Endothelial cell of umbilical vein (primary cell): Measurements from ENCODE around the gene PSMA4. TPM values are rescaled to one million over a fixed set of nuclear protein-coding genes. Genes with fewer than 3 reads are reported as not detected.
"Not testable (repeated sequence)": the region's sequence is repeated elsewhere in the genome, so short reads cannot be mapped to it uniquely, and the experiment has no call there.

Source experiments
- BruUV-seq: library from RNA; stranded (reverse); fragments of 400-500 nt; replicated peaks from 2 replicates; lab custom pipeline; 2021; lab: Mats Ljungman, UMichigan
- CTCF ChIA-PET: fragments of 300-600, 350-600 bp; sonication (Branson Sonifier 250); formaldehyde crosslinking; loops from one replicate; lab custom pipeline; 2021; ENCODE audit warnings: antibody characterized with exemption, inconsistent platforms; lab: Charles Lee
- POLR2A ChIA-PET: fragments of 300-600, 350-600 bp; sonication (Branson Sonifier 250); formaldehyde crosslinking; loops from one replicate; lab custom pipeline; 2021; ENCODE audit warnings: antibody characterized with exemption, inconsistent platforms; lab: Charles Lee
- DNase-seq: peaks from one replicate; pipeline ENCODE4 v3.0.0-alpha.2; 2011; ENCODE audit warnings: low read depth, low spot score
- FAIRE-seq: peaks from 2 replicates; lab custom pipeline; 2011; peaks lifted over from hg19 to GRCh38; lab: Jason Lieb, UNC
- H2AFZ ChIP-seq: 2 replicates; pipeline ENCODE4 v1.6.0; 2012; ENCODE audit warnings: low read depth, low read length, control low read depth, inconsistent platforms
- H3K27ac ChIP-seq: 2 replicates; pipeline ENCODE4 v1.5.1; 2011; ENCODE audit warnings: low read depth, mild to moderate bottlenecking, control low read depth, low read length, moderate library complexity; ENCODE audit not compliant: insufficient read depth
- H3K27me3 ChIP-seq, 2 experiments: 2 replicates each; pipeline versions ENCODE4 v1.6.0 to v1.6.1; 2011; ENCODE audit warnings: low read length in 2 of 2, mixed read lengths in 1 of 2; ENCODE audit not compliant: control insufficient read depth in 2 of 2, insufficient read depth in 2 of 2
- H3K36me3 ChIP-seq, 2 experiments: 2 replicates in 1 of 2; 3 replicates in 1 of 2; pipeline ENCODE4 v1.5.1; 2011; ENCODE audit warnings: low read length in 2 of 2, mild to moderate bottlenecking in 1 of 2, moderate library complexity in 1 of 2; ENCODE audit not compliant: control insufficient read depth in 2 of 2, insufficient read depth in 2 of 2; ENCODE audit errors: extremely low read depth in 1 of 2
- H3K4me1 ChIP-seq: 3 replicates; pipeline ENCODE4 v1.5.1; 2011; ENCODE audit warnings: mild to moderate bottlenecking, low read length; ENCODE audit not compliant: control insufficient read depth, insufficient read depth; ENCODE audit errors: extremely low read depth
- H3K4me2 ChIP-seq: 2 replicates; pipeline ENCODE4 v1.6.1; 2011; ENCODE audit warnings: low read length, control low read depth, mixed read lengths; ENCODE audit not compliant: insufficient read depth
- H3K4me3 ChIP-seq, 3 experiments: fragments of 200-600 bp in 1 of 3; sonication (generic), shearing (Covaris generic) in 1 of 3; replicated peaks in 1 of 3; 2 replicates each; pipeline ENCODE4 v1.5.1; 2011 to 2016; ENCODE audit warnings: control low read depth in 3 of 3, low read length in 3 of 3, mild to moderate bottlenecking in 2 of 3, inconsistent platforms in 1 of 3, low read depth in 1 of 3, moderate library complexity in 1 of 3; ENCODE audit not compliant: insufficient read depth in 1 of 3
- H3K79me2 ChIP-seq: 2 replicates; pipeline ENCODE4 v1.6.0; 2012; ENCODE audit warnings: low read length, inconsistent platforms; ENCODE audit not compliant: control insufficient read depth, insufficient read depth
- H3K9ac ChIP-seq: replicated peaks from 2 replicates; pipeline ENCODE3; 2011; ENCODE audit warnings: low read length, control low read depth; ENCODE audit not compliant: insufficient read depth; ENCODE audit errors: extremely low read depth
- H3K9me1 ChIP-seq: replicated peaks from 3 replicates; pipeline ENCODE4 v1.6.0; 2011; ENCODE audit warnings: mild to moderate bottlenecking, low read length; ENCODE audit not compliant: control insufficient read depth, insufficient read depth; ENCODE audit errors: extremely low read depth
- H3K9me3 ChIP-seq: replicated peaks from 2 replicates; pipeline ENCODE4 v1.5.1; 2012; ENCODE audit warnings: low read length, inconsistent platforms; ENCODE audit not compliant: control insufficient read depth, insufficient read depth
- H4K20me1 ChIP-seq: replicated peaks from 2 replicates; pipeline ENCODE3; 2011; ENCODE audit warnings: mild to moderate bottlenecking, low read length; ENCODE audit not compliant: control insufficient read depth, insufficient read depth; ENCODE audit errors: extremely low read depth
- GATA2 ChIP-seq: IDR thresholded peaks from 2 replicates; pipeline ENCODE4 v1.7.0; 2011; ENCODE audit warnings: low read depth, mild to moderate bottlenecking, moderate library complexity, mixed read lengths, low read length; ENCODE audit not compliant: insufficient read length, insufficient read depth
- POLR2AphosphoS5 ChIP-seq: IDR thresholded peaks from 2 replicates; pipeline ENCODE4 v1.6.1; 2012; ENCODE audit warnings: low read depth, mild to moderate bottlenecking, control low read depth, low read length, moderate library complexity; ENCODE audit not compliant: insufficient read depth
- dilution Hi-C: fragments of 300-500 bp; cut with MboI; formaldehyde crosslinking; loops from one replicate; pipeline ENCODE4 v1.15.0; 2019; ENCODE audit warnings: low sequenced_read_pairs; ENCODE audit not compliant: extremely low pct_ligation_motif_present
- intact Hi-C: fragments of 100-400 bp; cut with micrococcal nuclease; formaldehyde crosslinking; loops from one replicate; pipeline ENCODE4 v1.10.0; 2022
- polyA plus RNA-seq, 4 experiments: library from polyadenylated mRNA; depleted of rRNA in 3 of 4; stranded (reverse) in 3 of 4; unstranded in 1 of 4; fragments of >200 nt; gene quantifications; 2 replicates each; pipeline versions ENCODE4 v1.2.1 to v1.2.3, GENCODE V29; 2011 to 2012; ENCODE audit warnings: missing spikeins in 1 of 4
- total RNA-seq: library from RNA; stranded (reverse); gene quantifications from 2 replicates; pipeline ENCODE4 v1.2.3, GENCODE V29; 2021
- TF ChIP-seq, protein P1 (sequence below): IDR thresholded peaks from 2 replicates; pipeline ENCODE4 v1.6.1; 2011; ENCODE audit not compliant: insufficient read depth, insufficient read length

Gene PSMA4
- total and polyA plus RNA-seq, 2 donors (not counting 3 experiments of a cell fraction or from before 2014, with no cell fraction given) = 250 to 279 TPM

DNA sequence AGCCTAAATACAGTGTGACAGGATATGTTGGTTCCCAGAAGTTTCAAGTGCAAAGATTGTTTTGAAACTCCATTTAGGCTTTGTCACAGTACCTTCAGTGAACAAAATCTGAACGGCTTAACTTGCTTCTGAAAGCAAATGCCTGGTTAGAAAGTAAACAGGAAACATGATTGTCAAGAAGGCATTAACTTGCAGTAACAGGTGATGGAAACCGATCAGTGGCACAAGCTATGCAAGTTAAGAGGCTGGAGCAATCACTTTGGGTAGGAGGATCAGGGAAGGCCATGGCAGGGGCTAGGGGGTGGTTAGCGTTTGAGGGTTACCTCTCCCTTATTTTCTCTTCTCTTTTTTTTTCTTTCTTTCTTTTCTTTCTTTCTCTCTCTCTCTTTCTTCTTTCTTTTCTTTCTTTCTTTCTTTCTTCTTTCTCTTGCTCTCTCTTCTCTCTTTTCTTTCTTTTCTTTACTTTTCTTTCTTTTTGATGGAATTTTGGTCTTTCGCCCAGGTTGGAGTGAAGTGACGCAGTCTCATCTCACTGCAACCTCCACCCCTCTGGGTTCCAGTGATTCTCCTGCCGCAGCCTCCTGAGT lies 30.4 kb upstream of the PSMA4 start:
- intact Hi-C loops (no loop called here), dilution Hi-C loops (no loop called here)
- Histone ChIP-seq H4K20me1 (no peaks in the 10 kb centered on the region), H2AFZ (no peak overlapping the region), H3K4me3 (no peak overlapping the region), H3K36me3 (no peaks in the 10 kb centered on the region), H3K27ac (no peak overlapping the region), H3K79me2 (no peaks in the 10 kb centered on the region), H3K9me1 (no peaks in the 10 kb centered on the region), H3K4me1 (peaks cover 4% of the 10 kb centered on the region), H3K27me3 (peaks cover 3 to 4% of the 10 kb centered on the region in 2 experiments), H3K4me2 (no peak overlapping the region), H3K9me3 (no peaks in the 10 kb centered on the region), H3K9ac (no peak overlapping the region)
- FAIRE-seq (no peak), DNase-seq (no peak)
- POLR2A ChIA-PET = no interaction called here
- no TSS peak for BruUV-seq
- TF ChIP-seq, protein P1, sequence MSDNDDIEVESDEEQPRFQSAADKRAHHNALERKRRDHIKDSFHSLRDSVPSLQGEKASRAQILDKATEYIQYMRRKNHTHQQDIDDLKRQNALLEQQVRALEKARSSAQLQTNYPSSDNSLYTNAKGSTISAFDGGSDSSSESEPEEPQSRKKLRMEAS = no peak
- TF ChIP-seq GATA2 (no peak), POLR2AphosphoS5 (no peak)
- CTCF ChIA-PET = interaction anchor here (1.1 kb wide), 1 partner anchor 12 kb away, joined by 4 read pairs; no protein-coding TSS in a partner anchor

DNA sequence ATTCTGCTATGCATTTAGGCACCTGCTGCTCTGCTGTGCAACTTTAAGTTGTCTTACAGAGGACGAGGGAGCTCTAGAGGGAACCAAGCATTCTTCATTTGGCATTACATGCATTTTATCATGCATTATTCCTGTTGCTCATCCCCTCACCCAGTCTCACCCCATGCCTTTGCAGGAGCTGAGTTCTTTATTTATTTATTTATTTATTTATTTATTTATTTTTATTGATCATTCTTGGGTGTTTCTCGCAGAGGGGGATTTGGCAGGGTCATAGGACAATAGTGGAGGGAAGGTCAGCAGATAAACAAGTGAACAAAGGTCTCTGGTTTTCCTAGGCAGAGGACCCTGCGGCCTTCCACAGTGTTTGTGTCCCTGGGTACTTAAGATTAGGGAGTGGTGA lies 20.2 kb upstream of the PSMA4 start:
- FAIRE-seq, POLR2A ChIA-PET, BruUV-seq: not testable (repeated sequence)

More for the DNA sequence above, 20.2 kb upstream of the PSMA4 start:
- dilution Hi-C loops, H3K4me1 ChIP-seq, H3K4me3 ChIP-seq, intact Hi-C loops, H3K4me2 ChIP-seq, H4K20me1 ChIP-seq, DNase-seq, H3K27me3 ChIP-seq, H3K27ac ChIP-seq, H3K9me3 ChIP-seq, H3K9ac ChIP-seq, H3K36me3 ChIP-seq, H3K9me1 ChIP-seq, H3K79me2 ChIP-seq, H2AFZ ChIP-seq, CTCF ChIA-PET: not testable (repeated sequence)
